Measurements from ENCODE around the gene PBX4.

PBX4 gene

GRCh38 chr19:19649155-19649554 is 30.7 kb upstream of the PBX4 start:
- DNase-seq: no peak

- DNase-seq: no peak
Observed at GRCh38 chr19:19647037-19647835, 28.7 kb upstream of the PBX4 start.

- DNase-seq: no peak
Observed at GRCh38 chr19:19645233-19645870, 26.9 kb upstream of the PBX4 start.

- DNase-seq: no peak
Observed at GRCh38 chr19:19644054-19644388, 25.5 kb upstream of the PBX4 start.

DNA sequence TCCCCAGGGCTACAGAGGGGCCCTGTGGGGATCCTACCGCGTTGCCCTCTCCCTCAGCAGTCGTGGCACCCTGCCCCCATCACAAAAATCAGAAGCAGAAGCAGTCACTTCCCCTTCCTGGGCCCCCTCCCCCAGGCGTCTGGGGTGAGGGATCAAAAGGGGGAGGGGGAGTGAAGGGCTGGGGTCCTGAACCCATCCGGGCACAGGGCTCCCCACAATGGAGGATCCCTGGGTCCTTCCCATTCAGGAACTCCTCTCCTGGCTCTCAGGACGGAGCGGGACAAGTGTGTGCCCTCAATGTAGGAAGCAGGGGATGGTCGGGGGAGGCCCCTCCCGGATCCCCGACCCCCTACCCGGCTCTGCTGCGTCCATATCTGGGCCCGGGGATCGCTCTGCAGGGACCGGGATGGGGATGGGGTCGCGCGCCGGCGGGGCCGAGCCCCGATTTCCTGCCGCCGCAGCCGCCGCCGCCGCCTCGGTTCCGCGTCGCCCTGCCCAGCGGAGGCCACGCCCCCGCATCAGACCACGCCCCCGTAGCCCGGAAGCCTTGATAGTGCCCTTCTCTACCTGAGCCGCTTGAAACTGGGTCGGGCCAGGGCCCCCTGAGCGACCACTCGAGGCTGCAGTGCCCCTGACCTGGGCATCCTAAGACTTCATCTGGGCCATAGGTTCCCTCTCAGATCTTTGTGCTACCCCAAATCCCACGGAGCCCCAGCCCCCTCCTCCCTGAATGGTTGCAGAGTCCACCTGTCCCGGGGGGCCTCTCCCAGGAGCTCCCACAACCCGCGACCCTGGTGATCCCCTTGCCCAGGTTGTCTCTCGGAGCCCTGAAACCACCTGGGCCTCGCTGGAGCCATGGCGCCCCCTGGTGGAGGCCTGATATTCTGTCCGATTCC is 24.9 kb upstream of the PBX4 start, which contains the start of gene GMIP:
Gene GMIP, minus strand, starts transcription at position 500 of the 896 bp plus-strand sequence. Its CDS starts 128 bp downstream, at position 372.
- DNase-seq: peak; percentile 36 to 87 (median 80)

DNA sequence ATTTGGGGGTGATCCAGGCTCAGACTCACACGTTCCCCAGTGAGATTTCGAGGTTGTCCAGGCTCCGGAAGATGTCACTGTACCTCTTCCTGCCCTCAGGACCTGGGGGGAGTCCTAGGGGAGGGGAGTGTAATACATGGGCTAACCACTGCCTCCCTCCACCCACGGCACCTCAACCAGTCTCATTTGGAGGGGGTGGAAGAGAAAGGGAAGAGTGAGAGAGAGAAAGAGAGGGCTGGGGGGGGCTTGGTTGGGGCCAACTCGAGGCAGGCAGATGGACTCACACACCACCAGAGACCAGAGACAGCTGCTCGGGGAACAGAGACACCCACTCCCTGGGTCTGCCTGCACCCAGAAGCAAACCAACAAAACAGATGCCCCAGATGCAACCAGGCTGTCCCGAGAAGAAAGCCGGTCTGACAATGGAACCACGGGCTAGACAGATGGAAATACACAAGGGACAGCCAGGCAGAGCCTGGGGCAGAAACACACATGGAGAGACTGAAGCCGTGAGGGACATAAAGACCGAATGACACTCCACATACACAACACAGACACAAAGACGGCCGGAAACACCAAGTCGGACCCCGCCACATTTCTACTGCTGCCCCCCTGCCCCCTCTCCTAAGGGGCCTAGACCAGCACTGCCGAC is 24.1 kb upstream of the PBX4 start:
- peak in 2 of 3 experiments; percentile 26 to 58 for DNase-seq

- no peak for DNase-seq
Observed at GRCh38 chr19:19637523-19638251, 19.2 kb upstream of the PBX4 start.

- no peak for DNase-seq
Observed at GRCh38 chr19:19637186-19637522, 18.7 kb upstream of the PBX4 start.

DNA sequence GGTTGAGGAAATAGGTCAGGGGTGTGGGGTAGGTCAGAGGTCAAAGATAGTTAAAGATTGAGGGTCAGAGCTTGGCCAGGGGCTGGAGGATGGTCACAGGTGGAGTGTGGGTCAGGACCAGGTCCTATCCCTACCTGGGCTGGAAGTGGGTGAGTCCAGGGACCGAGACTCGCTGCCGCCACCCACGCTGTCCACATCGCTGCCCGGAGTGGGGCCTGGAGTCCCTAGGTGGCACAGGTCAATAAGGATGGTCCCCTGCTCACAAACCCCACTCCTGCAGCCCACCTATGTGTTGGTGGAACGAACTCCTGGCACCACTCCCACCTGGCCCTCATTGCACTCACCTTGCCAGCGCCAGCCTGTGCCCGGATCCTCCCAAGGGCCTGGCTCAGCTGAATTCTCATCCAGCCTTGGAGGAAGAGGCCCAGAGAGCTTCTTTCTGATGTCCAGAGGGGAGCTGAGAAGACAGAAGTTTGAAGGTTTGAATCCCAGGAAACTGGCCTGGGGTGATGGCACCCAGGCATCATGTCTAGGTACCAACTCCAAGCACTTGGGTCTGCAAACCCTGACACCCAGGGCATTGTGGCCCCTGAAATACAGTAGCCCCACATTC is 18.2 kb upstream of the PBX4 start:
- DNase-seq: no peak

- DNase-seq: no peak
Observed at GRCh38 chr19:19635313-19635702, 16.8 kb upstream of the PBX4 start.

GRCh38 chr19:19634516-19635312 is 16.2 kb upstream of the PBX4 start:
- no peak for DNase-seq

DNA sequence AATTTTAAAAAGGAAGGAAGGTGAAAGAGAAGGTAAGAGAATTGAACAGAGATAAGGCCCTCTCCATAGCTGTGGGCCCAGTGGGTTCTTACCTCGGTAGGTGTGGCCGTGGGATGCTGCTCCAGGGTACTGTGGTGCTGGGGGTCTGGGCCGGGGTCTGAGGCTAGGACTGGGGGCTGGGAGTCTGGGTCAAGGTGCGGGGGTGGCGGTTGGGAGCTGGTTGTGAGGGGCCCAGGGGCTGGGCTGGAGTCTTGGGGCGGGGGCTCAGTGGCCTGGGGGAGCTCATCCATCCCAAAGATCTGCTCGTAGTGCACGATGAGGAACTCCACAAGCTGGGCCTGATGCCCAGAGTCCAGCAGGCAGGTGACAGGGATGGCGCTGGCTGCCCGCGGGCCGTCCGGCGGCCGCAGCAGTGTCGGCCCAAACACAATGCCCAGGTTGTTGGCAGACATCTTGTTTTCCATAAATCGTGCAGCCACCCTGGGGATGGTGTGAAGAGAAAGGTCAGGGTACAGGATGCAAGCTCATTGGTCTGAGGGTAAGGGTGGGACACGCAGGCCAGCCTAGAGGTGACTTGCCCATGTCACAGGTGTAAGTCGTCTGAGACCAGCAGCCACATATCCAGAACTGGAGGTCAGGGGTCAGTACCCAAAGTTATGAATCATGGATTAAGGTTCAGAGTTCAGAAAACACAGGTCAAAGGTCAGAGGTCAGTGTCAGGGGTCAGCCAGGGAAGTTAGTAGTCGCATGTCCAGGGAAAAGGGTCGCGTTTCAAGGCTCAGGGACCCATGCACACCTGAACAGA is 15.4 kb upstream of the PBX4 start:
- no peak for DNase-seq

DNA sequence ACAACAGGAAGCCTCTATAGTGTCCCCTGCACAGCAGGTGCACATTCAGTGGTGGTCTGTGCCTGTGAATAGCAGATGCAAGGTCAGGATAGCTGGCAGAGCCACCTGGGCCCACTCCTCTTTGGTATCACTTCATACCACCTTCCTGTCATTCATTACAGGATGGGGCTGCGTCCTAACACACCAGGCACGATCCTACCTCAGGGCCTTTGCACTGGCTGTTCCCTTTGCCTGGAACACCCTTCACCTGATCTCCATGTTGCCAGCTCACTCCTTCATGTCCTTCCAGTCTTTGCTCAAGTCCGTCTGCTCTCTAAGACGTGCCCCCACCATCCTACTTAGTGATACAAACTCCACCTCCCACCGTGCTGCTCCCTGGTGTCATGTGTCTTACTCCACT is 14.2 kb upstream of the PBX4 start:
- DNase-seq: no peak

DNA sequence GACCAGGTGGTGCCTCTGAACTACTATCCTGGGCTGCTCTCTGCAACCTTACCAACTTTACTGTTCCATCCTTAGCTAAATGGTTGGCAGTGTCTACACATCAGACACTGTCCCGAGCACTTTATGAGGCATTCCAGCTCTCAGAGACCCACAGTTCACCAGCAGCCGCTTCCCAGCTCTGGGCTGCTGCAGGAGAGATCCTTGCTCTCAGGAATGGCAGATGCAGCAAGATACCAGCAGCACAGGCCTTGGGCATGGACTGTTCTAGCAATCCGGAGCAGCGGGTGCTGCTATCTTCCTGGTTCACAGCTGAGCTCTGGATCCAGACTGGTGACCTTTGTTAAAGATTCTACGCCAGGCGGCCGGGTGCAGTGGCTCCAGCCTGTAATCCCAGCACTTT is 12.9 kb upstream of the PBX4 start:
- no peak for DNase-seq

GRCh38 chr19:19630426-19630825 is 11.9 kb upstream of the PBX4 start:
- no peak for DNase-seq

GRCh38 chr19:19630062-19630414 is 11.6 kb upstream of the PBX4 start:
- DNase-seq: no peak

GRCh38 chr19:19628501-19629134 is 10.1 kb upstream of the PBX4 start:
- peak in 2 of 3 experiments; percentile 79 to 82 for DNase-seq

DNA sequence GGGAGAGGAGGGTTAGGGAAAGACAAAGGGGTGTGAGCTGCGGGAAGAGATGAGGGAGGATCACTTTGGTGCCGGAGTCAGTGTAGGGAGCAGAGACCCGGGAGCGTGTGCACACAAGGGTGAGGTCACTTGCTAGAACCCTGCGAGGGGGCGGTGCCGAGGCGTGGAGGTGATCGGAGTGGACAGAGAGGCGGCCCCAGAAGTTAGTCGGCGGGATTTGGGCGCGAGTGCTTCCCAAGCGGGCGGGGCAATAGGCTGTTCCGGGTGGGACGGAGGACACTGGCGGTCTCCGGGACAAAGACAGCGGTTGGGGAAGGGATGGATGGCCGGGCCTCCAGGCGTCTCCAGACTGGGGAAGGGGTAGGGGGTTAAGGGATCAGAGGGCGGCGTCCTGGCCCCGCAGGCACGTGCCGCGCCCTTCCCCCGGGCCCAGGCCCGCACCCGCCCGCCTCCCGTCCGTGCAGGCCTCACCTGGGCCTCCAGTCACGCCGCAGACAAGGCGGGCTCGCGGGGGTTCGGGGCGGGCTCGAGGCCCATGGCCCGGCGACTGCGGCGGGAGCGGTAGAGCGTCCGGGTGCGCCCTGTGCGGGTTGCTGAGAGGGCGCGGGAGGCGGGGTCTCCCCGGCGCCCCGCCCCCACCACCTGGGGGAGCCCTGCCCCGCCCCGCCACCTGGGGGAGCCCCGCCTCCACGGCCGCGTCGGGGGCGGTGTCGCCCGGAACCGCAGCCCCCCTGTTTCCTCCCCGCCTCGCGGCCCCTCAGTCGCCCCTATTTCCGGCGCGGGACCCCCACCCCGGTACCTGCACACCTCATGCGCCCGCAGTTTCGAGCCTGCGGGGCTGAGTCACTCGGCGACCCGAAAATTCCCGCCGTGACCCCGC is 9.4 kb upstream of the PBX4 start, which contains the start of gene LPAR2:
Gene LPAR2, minus strand, starts transcription at position 600 of the 880 bp plus-strand sequence. CDS start 945 bp downstream, outside the sequence.
- peak; percentile 36 to 82 (median 82) for DNase-seq

Measured in NCI-H1417 (cell line).